GM12892 (cell line): ENCODE results near the gene CBFA2T3.

Source experiments
- POLR2A ChIP-seq: IDR thresholded peaks from 2 replicates; pipeline ENCODE4 v1.6.1; 2011; ENCODE audit warnings: low read depth, low read length, control low read depth
- POLR2AphosphoS5 ChIP-seq: IDR thresholded peaks from 2 replicates; pipeline ENCODE4 v1.6.1; 2011; ENCODE audit warnings: low read depth, low read length, control low read depth
- TAF1 ChIP-seq: IDR thresholded peaks from 2 replicates; pipeline ENCODE4 v1.6.1; 2011; ENCODE audit warnings: low read depth, mild to moderate bottlenecking, control low read depth, low read length, borderline replicate concordance

GRCh38 chr16:88827727-88828126, 149.3 kb downstream of the CBFA2T3 start:
- TF ChIP-seq POLR2A, result no peak
- TF ChIP-seq POLR2AphosphoS5, result no peak
- TF ChIP-seq TAF1, result no peak
